ENCODE results near the gene SPEG.

The SPEG gene

GRCh38 chr2:219419331-219420197 is 15.1 kb upstream of the SPEG start:
- no peak for TF ChIP-seq ZFX (IDR thresholded peaks at IDR 0.05)
- TF ChIP-seq, protein P1, sequence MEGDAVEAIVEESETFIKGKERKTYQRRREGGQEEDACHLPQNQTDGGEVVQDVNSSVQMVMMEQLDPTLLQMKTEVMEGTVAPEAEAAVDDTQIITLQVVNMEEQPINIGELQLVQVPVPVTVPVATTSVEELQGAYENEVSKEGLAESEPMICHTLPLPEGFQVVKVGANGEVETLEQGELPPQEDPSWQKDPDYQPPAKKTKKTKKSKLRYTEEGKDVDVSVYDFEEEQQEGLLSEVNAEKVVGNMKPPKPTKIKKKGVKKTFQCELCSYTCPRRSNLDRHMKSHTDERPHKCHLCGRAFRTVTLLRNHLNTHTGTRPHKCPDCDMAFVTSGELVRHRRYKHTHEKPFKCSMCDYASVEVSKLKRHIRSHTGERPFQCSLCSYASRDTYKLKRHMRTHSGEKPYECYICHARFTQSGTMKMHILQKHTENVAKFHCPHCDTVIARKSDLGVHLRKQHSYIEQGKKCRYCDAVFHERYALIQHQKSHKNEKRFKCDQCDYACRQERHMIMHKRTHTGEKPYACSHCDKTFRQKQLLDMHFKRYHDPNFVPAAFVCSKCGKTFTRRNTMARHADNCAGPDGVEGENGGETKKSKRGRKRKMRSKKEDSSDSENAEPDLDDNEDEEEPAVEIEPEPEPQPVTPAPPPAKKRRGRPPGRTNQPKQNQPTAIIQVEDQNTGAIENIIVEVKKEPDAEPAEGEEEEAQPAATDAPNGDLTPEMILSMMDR (conservative IDR thresholded peaks at IDR 0.05): no peak
- H3K27ac ChIP-seq: no peak overlapping the region

DNA sequence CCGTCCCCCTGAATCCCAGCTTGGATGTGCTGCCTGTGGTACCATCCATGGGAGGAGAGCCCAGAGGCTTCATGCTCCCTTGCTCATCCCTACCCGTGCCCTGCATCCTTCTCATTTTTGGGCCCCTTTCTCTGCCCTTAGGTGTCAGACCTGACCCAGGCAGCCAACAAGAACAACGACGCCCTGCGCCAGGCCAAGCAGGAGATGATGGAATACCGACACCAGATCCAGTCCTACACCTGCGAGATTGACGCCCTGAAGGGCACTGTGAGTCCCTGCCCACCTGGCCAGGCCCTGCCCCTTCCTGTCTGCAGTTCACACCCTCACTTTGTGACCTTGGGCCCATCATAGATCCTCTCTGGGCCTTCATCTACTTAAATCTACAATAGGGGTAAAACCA is 14.0 kb upstream of the SPEG start:
- TF ChIP-seq, protein P1 (conservative IDR thresholded peaks at IDR 0.05): no peak
- TF ChIP-seq ZFX (IDR thresholded peaks at IDR 0.05): no peak
- H3K27ac ChIP-seq: no peak overlapping the region

- TF ChIP-seq, protein P1 (conservative IDR thresholded peaks at IDR 0.05): no peak
- no peak for TF ChIP-seq ZFX (IDR thresholded peaks at IDR 0.05)
- H3K27ac ChIP-seq: no peak overlapping the region
These were observed 13.3 kb upstream of the SPEG start for GRCh38 chr2:219421323-219421722.

GRCh38 chr2:219422952-219423534 is 11.6 kb upstream of the SPEG start:
- TF ChIP-seq, protein P1 (conservative IDR thresholded peaks at IDR 0.05): no peak
- no peak for TF ChIP-seq ZFX (IDR thresholded peaks at IDR 0.05)
- H3K27ac ChIP-seq: no peak overlapping the region

DNA sequence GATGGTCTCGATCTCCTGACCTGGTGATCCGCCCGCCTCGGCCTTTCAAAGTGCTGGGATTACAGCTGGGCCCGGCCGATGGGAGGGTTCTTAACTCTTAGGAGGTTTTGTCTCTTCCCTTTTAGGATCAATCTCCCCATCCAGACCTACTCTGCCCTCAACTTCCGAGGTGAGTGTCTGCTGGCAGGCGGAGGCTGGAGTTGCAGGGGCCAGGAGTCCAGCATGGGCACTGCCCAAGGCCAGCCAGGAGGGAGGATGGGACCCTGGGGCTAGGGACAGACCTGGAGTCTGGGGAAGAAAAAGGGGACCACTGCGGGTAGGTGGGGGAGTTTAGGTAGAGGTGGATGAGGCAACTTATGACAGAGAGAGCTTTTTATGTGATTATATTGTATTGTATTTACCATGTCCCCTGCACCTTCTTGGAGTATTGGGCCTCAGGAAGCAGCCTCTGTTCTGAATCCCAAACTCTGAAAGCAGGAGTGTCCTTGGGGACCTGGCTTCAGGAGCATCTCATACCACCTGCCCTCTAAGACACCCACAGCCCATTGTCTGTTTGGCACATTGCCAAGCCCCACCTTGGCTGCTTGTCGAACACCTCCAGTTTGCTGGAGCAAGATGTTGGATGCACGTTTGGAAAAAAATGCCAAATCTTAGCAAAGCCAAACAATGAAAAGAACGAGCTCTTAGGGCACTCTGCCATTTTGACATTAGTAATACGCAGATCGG is 10.8 kb upstream of the SPEG start:
- TF ChIP-seq, protein P1 (conservative IDR thresholded peaks at IDR 0.05): no peak
- TF ChIP-seq ZFX (IDR thresholded peaks at IDR 0.05): no peak
- no peak overlapping the region for H3K27ac ChIP-seq

DNA sequence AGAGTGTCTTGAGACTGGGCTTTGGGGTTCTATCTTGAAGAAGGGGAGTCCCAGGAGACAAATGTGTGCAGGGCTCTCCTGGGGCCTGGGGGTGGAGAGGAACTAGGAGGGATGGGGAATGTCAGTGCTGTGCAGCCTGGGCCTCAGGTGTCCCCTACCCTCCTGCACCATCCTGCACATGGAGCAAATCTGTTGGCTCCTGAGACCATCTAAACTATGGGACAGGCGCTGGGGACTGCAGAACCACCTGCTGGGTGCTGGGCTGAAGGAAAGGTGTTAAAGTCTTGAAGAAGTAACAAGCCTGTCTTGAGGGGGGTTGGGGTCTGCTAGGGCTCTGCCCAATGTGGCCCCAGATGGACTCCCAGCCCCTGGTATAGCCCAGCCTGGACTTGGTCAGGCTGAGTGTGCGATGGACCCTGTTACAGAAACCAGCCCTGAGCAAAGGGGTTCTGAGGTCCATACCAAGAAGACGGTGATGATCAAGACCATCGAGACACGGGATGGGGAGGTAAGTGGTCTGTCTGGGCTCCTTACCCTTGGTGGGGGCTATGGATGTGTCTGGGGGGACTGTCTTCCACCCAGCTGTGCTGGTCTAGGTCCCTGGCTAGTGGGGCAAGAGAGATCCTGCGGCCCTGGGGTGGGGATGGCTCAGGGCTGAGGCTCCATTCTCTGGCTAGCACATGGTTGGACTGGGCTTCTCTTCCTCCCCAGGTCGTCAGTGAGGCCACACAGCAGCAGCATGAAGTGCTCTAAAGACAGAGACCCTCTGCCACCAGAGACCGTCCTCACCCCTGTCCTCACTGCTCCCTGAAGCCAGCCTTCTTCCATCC is 9.2 kb upstream of the SPEG start:
- H3K27ac ChIP-seq: no peak overlapping the region
- TF ChIP-seq, protein P1 (conservative IDR thresholded peaks at IDR 0.05): no peak
- TF ChIP-seq ZFX (IDR thresholded peaks at IDR 0.05): no peak

All from C4-2B (cell line).